HG02884 (cell line): ENCODE measurements around the gene DOK5.
"Not testable (repeated sequence)": the region's sequence is repeated elsewhere in the genome, so short reads cannot be mapped to it uniquely, and the experiment has no call there.

ENCODE experiments used
- ATAC-seq: cut with Tn5 transposase; IDR thresholded peaks from one replicate; pipeline ENCODE4 v1.9.1; 2021; ENCODE audit warnings: mild to moderate bottlenecking, moderate library complexity; ENCODE audit not compliant: unreplicated experiment

Gene DOK5

GRCh38 chr20:54469952-54470351, 5.4 kb upstream of the DOK5 start:
- ATAC-seq, result no peak

DNA sequence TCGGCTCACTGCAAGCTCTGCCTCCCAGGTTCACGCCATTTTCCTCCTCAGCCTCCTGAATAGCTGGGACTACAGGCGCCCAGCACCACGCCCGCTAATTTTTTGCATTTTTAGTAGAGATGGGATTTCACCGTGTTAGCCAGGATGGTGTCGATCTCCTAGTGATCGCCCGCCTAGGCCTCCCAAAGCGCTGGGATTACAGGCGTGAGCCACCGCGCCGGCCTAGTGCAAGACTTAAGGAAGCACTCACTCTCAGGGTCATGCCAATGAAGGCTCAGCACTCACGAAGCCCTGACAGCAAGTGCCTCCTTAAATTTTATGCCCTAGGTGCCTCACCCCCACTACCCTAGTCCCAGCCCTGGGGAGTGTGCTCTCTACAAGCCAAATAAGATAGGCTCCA, 4.7 kb upstream of the DOK5 start:
- no peak for ATAC-seq

DNA sequence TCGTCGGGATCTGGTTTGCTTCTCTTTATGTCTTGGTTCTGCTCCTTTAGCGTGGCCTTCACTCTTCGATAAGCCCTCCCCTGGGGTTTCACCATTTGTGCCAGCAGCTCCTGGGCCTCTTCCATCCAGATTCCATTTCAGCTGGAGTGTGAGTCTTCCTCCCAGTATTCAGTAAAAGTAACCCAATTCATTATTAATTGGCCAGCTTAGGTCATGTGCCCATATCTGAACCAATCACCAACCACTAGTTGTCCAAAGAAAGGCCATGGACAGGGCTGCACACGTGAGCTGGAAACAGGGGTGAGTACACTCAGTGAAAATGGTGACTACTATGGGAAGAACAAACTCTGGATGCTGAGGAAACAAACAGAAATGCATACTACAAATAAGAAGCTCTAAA, 2.8 kb upstream of the DOK5 start:
- no peak for ATAC-seq

DNA sequence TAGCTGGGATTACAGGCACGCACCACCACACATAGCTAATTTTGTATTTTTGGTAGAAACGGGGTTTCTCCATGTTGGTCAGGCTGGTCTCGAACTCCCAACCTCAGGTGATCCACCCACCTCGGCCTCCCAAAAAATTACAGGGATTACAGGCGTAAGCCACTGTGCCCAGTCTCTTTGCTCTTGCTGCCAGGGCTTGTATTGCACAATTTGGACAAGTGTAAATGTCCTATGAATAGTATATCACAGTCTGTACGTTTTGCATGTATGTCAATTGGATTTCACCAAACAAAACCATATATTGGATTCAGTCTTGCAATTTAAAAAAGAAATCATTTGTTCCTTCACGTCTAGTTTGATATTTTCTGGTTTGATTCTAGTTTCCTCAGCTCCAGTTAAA, 2.1 kb upstream of the DOK5 start:
- no peak for ATAC-seq

GRCh38 chr20:54474046-54474445, 1.3 kb upstream of the DOK5 start:
- no peak for ATAC-seq

DNA sequence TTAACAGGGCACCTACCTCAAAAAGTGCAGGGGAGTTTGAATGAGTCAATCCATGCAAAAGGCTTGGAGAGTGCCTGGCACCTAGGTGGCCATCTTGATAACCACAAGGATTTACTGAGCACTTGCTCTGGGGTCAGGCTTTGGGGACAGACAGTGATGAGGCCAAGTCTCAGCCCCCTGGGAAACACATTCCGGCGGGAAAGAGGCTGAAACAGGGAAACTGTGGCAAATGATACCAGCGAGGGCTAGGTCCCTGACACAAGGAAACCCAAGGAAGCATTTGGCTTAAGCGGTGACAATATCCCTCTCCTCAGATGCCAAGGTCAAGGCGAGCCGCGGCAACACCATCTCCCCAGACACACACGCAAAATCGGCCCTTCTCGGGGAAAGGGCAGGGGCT, 527 bp upstream of the DOK5 start:
- no peak for ATAC-seq

- no peak for ATAC-seq
These were observed 996 bp downstream of the DOK5 start for GRCh38 chr20:54476169-54477009.

GRCh38 chr20:54477191-54477955, 2.0 kb downstream of the DOK5 start:
- no peak for ATAC-seq

GRCh38 chr20:54479138-54479906, 3.9 kb downstream of the DOK5 start:
- no peak for ATAC-seq

DNA sequence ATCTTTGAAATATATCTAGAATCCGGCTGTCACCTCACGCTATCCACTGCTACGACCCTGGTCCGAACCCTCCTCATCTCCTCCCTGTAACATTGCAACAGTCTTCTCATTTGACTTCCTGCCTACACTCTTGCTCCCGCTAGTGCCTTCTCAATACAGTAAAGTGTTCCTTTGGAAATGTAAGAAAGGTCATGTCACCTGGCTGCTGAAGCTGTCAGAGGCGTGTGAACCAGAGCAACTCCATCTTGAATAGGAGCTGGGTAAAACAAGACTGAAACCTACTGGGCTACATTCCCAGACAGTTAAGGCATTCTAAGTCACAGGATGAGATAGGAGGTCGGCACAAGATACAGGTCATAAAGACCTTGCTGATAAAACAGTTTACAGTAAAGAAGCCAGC, 4.5 kb downstream of the DOK5 start:
- ATAC-seq, result not testable (repeated sequence)

GRCh38 chr20:54481442-54481841, 6.0 kb downstream of the DOK5 start:
- ATAC-seq, result no peak

GRCh38 chr20:54485631-54486030, 10.2 kb downstream of the DOK5 start:
- ATAC-seq, result no peak

GRCh38 chr20:54486585-54486984, 11.2 kb downstream of the DOK5 start:
- ATAC-seq, result no peak

- no peak for ATAC-seq
These were observed 13.0 kb downstream of the DOK5 start for GRCh38 chr20:54488442-54488841.

GRCh38 chr20:54491506-54491905, 16.1 kb downstream of the DOK5 start:
- no peak for ATAC-seq

- ATAC-seq, result no peak
These were observed 19.1 kb downstream of the DOK5 start for GRCh38 chr20:54494303-54495006.

DNA sequence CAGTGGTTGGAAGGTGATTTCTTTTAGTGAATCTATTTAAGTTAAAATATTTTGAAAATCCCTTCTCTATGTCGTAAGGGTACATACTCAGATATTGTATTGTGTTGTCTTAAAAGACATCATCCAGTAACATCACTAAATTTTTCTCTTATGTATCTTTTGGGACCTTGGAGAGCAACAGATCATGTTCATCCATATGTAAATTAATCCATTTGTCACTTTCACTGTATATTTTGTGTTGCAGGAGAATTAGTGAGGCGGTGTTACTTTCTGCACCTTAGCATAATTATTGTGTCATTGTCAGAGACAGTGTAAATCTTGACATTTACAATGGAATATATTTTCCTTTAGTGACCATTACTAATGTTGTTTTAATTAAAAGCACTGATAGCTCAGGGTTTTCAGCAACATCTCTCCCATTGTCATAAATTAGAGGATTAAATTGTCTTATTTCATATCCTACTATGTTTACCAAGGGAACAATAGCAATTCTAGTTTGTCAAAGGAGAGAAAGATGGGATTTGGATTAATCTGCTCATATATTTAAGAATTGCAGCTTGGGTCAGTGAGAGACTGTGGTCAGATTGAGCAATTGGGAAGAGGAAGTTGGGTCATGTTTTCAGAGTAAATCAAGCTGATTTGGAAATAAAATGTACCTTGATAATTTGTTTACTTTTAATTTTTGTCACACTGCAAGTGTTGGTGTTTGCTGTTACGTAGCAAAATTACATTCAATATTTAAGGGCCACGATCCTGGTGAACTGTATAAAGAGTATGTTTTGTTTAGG, 22.7 kb downstream of the DOK5 start:
- ATAC-seq, result no peak

- no peak for ATAC-seq
These were observed 23.7 kb downstream of the DOK5 start for GRCh38 chr20:54499111-54499510.

- ATAC-seq, result no peak
These were observed 26.8 kb downstream of the DOK5 start for GRCh38 chr20:54502179-54502578.

DNA sequence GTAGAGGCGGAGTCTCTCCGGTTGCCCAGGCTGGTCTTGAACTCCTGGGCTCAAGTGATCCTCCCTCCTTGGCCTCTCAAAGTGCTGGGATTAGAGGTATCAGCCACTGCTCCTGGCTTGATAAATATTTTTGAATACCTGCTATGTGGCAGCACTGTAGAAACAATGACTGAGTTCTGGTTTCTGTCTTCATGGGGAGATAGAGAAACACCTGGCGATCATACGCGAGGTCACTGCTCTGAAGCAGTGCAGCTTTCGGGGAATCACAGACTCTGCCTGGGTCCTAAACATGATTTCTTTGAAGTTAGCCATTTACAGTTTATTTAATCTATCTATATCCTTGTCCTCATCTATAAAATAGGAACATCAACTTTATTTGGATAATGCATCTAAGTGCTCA, 31.2 kb downstream of the DOK5 start:
- no peak for ATAC-seq
